Stromal cell of bone marrow (primary cell): Measurements from ENCODE around the gene ZRANB3.
A peak's percentile ranks its signal among the peaks of the same experiment; 100 is the strongest.
"Not testable (repeated sequence)": the region's sequence is repeated elsewhere in the genome, so short reads cannot be mapped to it uniquely, and the experiment has no call there.

Source experiments
- DNase-seq: peaks from one replicate; pipeline ENCODE4 v3.0.0-alpha.2; 2012; ENCODE audit warnings: low read depth

The ZRANB3 gene

DNA sequence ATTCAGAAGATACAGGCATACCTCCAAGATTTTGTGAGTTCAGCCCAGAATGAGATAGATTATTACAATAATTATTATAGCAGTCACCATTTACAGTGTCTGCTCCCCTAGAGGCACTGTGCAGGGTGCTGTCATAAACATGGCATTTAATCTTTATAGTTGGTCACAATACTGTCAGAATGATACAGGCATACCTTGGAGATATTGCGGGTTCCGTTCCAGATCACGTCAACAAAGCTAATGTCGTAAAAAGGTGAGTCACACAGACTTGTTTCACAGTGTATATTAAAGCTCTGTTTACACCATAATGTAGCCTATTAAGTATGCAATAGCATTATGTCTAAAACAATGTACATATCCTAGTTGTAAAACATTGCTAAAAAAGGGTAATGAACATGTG lies 45.6 kb downstream of the ZRANB3 start:
- DNase-seq: no peak

DNA sequence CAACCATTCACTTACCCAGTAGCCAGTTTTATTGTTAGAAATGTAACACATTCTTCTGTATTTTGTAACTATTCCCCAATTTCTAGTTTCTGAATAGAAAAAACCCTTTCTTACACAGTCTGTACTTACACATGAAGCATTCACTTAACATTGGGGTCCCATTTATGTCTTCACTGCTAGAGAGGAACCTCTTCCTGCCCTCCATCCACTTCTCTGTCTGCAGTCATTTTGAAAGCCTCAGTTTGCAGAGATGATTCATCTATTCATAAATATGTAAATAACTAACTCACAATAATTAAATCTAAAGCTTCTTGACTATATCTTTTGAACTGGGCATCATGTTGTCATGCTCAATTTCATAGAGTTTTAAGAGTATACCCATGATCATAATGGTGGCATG lies 55.9 kb downstream of the ZRANB3 start:
- no peak for DNase-seq

DNA sequence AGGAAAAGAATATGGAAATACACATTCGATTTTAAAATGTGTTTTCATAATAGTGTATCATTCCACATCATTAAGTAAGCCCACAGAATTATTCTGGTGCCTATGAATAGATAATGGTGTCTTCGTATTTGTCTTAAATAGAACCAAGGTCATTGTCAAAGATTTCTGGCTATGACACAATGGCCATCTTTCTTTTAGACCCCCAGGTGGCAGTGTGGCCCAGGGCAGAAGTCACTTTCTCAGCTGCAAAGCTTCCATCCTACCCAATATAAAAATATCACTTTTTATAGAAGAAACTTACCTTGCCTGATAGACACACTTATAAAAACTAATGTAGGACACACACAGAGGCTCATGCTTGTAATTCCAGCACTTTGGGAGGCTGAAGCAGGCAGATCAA lies 57.5 kb downstream of the ZRANB3 start:
- no peak for DNase-seq

DNA sequence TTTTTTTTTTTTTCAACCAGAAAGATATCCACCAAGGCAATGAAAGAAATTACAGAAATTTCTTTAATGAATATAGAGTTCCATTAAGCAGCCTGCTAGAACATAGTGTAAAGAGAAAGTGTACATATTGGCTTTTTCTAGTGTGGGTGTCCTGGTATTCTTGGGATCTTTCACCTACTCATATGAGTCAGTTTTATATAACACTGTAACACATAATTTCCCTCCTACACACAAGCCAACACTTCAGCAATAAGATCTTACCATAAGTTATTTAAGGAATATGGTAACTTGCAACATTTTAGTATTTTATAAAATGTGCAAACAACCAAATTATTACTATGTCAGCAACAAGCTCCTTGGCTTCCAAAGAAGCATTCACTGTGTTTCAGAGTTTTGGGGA lies 59.9 kb downstream of the ZRANB3 start:
- DNase-seq: no peak

DNA sequence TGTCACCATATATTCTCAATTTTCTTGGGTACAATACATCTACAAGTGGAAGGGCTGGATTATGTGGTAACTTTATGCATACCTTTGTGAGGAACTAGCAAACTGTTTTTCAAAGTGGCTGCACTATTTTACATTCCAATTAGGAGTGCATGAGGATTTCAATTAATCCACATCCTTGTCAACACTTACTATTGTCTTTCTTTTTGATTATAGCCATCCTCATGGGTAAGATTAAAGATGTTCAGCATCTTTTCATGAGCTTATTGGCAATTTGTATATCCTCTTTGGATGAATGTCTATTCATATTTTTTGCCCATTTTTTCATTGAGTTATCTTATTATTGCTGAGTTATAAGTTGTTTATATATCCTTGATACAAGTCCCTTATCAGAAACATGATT lies 73.7 kb downstream of the ZRANB3 start:
- no peak for DNase-seq

DNA sequence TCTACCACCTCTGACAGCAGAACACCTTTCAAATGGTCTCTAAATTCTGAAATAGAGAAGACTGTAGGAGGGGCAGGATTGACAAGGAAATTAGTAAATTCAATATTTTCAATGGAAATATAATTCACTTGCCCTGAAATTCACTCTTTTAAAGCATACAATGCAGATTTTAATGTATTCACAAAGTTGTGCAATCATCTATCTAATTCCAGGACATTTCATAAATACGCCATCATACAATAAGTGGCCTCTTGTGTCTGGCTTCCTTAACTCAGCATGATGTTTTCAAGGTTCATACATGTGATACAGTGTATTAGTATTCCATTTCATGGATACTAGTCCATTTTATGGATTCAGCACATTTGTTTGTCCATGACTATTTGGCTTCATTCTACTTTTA lies 74.2 kb downstream of the ZRANB3 start:
- no peak for DNase-seq

DNA sequence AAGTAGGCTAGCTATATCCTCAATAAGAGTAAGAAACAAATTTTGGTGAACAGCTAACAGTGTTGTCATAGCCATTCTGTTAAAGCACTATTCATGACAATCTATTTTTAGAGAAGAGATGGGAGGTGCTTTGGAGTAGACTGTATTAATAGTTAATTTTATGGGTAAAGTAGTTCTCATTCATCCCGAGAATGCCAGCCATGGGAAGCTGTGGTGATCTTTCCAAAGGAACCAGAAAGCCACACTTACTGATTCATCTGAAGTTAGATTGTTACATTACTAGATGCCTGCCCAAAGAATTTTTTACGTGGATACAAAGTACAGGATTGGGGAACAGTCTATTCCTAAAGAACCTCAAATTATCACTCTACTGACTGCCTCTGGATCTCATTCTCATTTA lies 74.6 kb downstream of the ZRANB3 start:
- DNase-seq: no peak

DNA sequence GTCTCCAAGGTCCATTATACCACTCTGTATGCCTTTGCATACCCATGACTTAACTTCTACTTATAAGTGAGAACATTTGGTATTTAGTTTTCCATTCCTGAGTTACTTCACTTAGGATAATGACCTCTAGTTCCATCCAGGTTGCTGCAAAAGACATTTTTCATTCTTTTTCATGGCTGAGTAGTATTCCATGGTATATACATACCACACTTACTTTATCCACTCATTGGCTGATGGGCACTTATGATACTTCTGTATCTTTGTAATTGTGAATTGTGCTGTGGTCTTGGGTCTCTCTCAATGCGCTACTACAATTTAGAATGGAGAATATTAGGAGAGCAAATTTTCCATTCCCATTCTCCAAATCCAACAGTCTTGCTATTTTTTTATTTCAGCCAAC lies 76.4 kb downstream of the ZRANB3 start:
- no peak for DNase-seq

DNA sequence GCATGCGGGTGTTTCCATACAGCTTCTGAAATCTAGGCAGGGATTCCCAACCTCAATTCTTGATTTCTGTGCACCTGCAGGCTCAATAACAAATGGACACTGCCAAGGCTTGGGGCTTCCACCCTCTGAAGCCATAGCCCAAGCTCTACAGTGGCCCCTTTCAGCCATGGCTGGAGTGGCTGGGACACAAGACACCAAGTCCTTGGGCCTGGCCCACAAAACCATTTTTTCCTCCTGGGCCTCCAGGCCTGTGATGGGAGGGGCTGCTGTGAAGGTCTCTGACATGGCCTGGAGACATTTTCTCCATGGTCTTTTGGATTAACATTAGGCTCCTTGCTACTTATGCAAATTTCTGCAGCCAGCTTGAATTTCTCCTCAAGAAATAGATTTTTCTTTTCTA lies 78.0 kb downstream of the ZRANB3 start:
- not testable (repeated sequence) for DNase-seq

DNA sequence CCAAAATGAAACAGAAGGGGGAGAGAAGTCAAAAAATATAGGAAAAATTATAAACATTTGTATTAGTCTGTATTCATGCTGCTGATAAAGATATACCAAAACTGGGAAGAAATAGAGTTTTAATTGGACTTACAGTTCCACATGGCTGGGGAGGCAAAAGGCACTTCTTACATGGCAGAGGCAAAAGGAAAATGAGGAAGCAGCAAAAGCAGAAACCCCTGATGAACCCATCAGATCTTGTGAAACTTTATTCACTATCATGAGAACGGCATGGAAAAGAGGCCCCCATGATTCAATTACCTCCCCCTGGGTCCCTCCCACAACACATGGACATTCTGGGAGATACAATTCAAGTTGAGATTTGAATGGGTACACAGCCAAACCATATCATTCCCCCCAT lies 79.1 kb downstream of the ZRANB3 start:
- DNase-seq: no peak

DNA sequence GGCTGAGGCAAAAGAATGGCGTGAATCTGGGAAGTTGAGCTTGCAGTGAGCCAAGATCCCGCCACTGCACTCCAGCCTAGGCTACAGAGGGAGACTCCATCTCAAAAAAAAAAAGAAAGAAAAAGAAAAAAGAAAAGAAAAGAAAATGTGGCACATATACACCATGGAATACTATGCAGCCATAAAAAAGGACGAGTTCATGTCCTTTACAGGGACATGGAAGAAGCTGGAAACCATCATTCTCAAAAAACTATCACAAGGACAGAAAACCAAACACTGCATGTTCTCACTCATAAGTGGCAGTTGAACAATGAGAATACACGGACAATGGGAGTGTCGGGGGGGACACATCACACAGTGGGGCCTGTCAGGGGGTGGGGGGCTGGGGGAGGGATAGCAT lies 88.0 kb downstream of the ZRANB3 start:
- not testable (repeated sequence) for DNase-seq

DNA sequence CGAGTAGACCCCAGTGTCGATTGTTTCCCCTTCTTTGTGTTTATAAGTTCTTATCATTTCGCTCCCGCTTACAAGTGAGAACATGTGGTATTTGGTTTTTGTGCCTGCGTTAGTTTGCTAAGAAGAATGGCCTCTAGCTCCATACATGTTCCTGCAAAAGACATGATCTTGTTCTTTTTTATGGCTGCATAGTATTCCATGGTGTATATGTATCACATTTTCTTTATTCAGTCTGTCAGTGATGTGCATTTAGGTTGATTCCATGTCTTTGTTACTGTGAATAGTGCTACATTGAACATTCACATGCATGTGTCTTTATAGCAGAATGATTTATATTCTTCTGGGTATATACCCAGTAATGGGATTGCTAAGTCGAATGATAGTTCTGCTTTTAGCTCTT lies 95.9 kb downstream of the ZRANB3 start:
- DNase-seq: not testable (repeated sequence)

DNA sequence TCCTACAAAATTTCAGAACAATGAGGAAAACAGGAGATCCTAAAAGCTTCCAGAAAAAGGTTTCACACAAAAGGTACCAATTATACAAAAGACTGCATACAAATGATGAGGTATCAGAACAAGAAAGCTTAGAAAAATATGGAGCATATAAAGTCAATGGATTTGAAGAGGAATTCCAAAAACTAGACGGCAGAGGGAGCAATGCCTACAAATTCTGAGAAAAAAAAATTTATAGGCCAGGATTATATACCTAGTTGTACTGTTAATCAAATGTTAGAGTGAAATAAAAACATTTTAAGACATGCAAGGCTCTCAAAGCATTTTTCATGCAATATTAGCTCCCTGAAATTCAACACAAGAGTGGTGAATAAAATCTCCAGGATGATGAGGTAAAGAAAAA lies 106.2 kb downstream of the ZRANB3 start:
- no peak for DNase-seq

DNA sequence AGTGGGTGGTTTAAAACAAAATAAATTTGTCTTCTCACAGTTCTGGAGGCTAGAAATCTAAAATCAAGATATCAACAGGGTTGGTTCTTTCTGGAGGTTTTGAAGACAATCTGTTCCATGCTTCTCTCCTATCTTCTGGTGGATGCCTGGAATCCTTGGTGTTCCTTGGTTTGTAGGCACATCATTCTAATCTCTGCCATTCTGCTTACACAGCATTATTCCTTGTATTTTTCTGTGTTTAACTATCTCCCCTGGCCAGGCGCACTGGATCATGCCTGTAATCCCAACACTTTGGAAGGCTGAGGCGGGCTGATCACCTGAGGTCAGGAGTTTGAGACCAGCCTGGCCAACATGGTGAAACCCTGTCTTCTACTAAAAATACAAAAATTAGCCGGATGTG lies 108.1 kb downstream of the ZRANB3 start:
- no peak for DNase-seq

DNA sequence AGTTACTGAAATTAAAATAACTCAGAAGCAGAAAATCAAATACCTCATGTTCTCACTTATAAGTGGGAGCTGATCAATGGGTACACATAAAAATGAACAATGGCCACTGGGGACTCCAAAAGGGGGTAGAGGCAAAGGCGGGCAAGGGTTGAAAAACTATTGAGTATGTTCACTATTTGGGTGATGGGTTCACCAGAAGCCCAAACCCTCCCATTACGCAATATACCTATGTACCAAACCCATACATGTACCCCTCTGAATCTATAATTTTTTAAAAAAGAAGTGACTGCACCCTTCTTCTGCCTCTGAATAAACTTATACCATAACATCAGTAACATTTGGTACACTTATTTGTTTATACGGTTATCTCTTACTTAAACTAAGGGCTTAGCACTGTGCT lies 119.4 kb downstream of the ZRANB3 start:
- DNase-seq: no peak

DNA sequence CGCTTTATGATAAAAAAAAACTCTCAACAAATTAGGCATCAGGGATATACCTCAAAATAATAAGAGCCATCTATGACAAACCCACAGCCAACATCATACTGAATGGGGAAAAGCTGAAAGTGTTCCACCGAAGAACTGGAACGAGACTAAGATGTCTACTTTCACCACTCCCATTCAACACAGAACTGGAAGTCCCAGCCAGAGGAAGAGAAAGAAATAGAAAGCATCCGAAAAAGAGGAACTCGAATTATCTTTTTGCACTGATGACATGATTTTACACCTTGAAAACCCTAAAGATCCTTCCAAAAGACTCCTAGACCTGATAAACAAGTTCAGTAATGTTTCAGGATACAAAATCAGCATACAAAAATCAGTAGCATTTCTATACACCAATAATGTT lies 121.6 kb downstream of the ZRANB3 start:
- no peak for DNase-seq

DNA sequence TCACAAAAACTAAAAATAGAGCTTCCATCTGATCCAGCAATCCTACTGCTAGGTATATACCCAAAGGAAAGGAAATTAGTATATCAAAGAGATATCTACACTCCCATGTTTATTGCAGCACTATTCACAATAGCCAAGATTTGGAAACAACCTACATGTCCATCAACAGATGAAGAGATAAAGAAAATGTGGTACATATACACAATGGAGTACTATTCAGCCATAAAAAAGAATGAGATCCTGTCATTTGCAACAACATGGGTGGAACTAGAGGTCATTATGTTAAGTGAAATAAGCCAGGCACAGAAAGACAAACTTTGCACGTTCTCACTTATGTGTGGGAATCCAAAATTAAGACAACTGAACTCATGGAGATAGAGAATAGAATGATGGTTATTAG lies 134.8 kb downstream of the ZRANB3 start:
- DNase-seq: not testable (repeated sequence)

DNA sequence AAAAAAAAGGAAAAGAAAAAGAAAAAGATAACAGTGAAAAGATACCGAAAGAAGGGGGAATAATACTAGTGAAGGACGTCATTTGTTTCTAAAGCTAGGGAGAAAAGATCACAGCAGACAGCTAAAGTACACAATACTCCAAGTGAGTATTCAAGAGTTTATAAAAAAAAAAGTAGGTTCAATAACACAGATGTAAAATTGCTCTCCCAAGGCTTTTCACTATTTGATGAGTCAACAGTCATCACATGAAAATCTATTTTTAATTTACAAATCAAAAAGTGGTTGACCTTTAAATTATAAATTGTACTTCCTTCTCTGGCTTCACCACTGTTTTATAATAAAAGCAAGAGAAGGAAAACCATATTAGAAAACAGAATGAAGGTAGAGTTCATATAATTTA lies 144.0 kb downstream of the ZRANB3 start:
- DNase-seq: peak; percentile 13

DNA sequence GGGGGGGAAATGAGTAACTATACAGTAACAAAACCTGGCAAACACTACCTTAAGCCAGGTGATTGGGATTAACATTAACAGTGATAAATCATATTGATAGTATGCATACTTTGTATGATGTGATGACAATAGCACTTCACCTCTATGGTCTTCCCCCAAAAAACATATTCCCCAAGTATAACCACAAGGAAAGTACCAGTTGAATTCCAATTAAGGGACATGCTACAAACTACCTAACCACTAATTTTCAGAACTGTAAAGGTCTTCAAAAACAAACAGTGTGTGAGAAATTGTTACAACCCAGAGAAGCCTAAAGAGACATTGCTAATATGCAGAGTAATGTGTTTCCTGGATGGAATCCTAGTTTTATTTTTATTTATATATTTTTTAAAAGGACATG lies 152.4 kb downstream of the ZRANB3 start:
- DNase-seq: no peak

DNA sequence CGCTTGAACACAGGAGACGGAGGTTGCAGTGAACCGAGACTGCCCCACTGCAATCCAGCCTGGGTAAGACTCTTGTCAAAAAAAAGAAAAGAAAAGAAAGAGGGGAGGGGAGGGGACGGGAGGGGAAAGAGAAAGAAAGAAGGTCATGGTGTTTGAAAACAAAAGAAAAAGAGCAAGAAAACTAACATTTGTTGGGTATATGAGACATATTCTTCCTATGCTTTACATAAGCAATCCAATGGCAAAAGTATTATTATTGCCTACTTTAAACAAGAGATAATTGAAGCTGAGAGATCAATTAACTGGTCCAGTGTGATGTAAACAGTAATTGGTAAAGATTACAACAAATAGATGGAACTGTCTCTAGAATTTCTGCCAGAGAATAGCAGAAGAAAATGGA lies 157.3 kb downstream of the ZRANB3 start:
- DNase-seq: no peak

DNA sequence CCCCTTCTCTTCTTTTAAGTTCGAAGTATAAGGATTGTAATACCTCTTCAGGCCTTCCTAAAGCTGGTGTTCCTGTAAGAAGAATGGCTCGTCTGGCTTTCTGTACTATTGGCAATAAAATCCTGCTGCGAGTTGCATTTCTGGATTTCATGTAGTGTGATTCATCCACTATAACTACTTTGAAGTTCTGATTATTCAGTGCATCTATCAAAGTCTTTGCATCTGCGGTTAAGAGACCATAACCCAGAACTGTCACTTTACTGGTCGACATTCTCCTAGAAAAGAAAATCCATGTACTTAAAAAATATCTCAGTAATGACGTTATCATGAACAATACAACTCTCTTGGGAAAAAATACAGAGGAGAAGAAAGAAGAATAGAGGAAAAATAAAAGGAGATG lies 181.1 kb downstream of the ZRANB3 start:
- no peak for DNase-seq

DNA sequence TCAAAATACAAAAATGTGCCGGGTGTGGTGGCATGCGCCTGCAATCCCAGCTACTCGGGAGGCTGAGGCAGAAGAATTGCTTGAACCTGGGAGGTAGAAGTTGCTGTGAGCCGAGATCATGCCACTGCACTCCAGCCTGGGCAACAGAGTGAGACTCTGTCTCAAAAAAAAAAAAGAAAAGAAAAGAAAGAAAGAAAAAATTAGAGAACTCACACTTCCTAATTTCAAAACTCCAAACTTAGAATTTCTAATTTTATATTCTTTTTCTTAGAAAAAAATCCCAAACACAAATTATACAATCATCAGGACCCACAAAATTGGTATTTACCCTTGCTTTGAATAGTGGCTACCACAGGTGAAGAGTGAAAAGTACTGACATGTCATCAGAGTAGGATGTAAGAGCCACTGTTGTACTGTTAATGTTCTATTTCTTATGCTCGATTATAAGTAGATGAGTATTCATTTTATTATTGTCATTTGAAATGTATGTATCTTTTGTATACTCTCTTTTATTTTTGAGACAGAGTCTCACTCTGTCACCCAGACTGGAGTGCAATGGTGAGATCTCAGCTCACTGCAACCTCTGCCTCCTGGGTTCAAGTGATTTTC lies 182.8 kb downstream of the ZRANB3 start:
- DNase-seq: not testable (repeated sequence)

DNA sequence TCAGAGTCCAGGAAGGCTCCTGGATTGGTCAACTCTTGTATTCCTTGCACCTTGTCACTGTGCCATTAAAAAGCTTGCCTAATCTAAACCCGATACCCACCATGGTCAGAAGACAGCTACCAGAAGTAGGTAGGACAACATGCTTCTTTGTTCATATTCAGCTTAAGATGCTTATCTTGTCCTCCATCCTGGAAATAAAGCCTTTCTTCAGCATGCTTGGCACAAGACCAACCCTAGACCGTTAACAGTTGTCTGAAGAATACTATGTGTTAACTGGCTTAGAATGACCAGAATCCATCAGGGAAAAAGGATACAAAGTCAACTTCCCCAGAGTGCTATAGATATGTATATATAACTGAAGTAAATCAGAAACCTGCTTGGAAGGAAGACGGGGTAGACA lies 193.9 kb downstream of the ZRANB3 start:
- no peak for DNase-seq

DNA sequence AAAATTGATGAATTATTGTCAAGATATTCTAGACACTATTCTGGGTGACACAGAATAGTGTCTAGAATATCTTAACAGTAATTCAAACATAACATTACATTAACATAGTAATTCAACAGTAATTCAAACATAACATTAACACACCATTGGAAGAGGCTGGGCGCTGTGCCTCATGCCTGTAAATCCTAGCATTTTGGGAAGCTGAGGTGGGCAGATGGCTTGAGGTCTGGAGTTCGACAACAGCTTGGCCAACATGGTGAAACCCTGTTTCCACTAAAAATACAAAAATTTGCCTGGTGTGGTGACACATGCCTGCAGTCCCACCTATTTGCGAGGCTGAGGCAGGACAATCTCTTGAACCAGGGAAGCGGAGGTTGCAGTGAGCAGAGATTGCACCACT lies 195.8 kb downstream of the ZRANB3 start:
- DNase-seq: no peak

DNA sequence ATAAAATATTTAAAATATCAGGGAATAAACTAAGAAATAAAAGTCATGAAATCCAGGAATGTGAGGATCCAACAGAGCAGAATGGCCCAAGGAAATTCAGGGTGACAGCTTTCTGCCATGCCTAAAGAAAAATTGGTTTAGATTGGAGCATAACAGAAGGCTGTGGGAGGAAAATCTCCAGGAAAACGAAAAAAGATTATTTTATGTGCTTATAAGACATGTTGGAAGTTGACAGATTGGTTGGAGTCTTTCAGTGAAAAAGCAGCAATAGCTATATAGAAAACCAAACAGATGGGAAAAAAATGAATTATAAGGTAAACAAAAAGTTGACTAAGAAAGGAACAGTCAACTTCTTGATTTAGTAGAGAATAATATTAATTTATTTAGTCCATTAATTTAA lies 203.9 kb downstream of the ZRANB3 start:
- no peak for DNase-seq
